CD8-positive, alpha-beta memory T cell (primary cell): ENCODE measurements around the gene AKAP9. TPM values are rescaled to one million over a fixed set of nuclear protein-coding genes. Genes with fewer than 3 reads are reported as not detected.
"Not testable (repeated sequence)": the region's sequence is repeated elsewhere in the genome, so short reads cannot be mapped to it uniquely, and the experiment has no call there.

ENCODE experiments used
- CTCF ChIA-PET: fragments of 350-600 bp; sonication (Branson Sonifier 250); formaldehyde crosslinking; loops from one replicate; lab custom pipeline; 2021; ENCODE audit warnings: antibody characterized with exemption; lab: Charles Lee
- POLR2A ChIA-PET: fragments of 350-600 bp; sonication (Branson Sonifier 250); formaldehyde crosslinking; loops from one replicate; lab custom pipeline; 2021; ENCODE audit warnings: antibody characterized with exemption; lab: Charles Lee
- DNase-seq, 5 donors: peaks; one replicate each; pipeline versions ENCODE4 v3.0.0 to v3.0.0-alpha.2; 2020 to 2022; ENCODE audit warnings: mixed read lengths in 1 of 5
- H3K27ac ChIP-seq: one replicate; pipeline ENCODE4 v1.7.0; 2013; ENCODE audit warnings: low read depth, mild to moderate bottlenecking, low read length, moderate library complexity
- H3K27me3 ChIP-seq: 2 replicates; pipeline ENCODE4 v1.7.0; 2013; ENCODE audit warnings: low read length, mild to moderate bottlenecking; ENCODE audit not compliant: insufficient read depth, poor library complexity, severe bottlenecking
- H3K36me3 ChIP-seq: 2 replicates; pipeline ENCODE4 v1.7.0; 2013; ENCODE audit warnings: mild to moderate bottlenecking, low read length, moderate library complexity; ENCODE audit not compliant: insufficient read depth
- H3K4me1 ChIP-seq: 2 replicates; pipeline ENCODE4 v1.7.0; 2013; ENCODE audit warnings: mild to moderate bottlenecking, low read length, moderate library complexity; ENCODE audit not compliant: insufficient read depth
- H3K4me3 ChIP-seq: 2 replicates; pipeline ENCODE4 v1.7.0; 2013; ENCODE audit warnings: mild to moderate bottlenecking, low read length
- H3K9me3 ChIP-seq: 2 replicates; pipeline ENCODE4 v1.7.0; 2013; ENCODE audit warnings: mild to moderate bottlenecking, low read length
- H3K27ac Mint-ChIP-seq, 8 donors: one replicate each; pipeline ENCODE4 v1.8.0; 2020 to 2021; ENCODE audit warnings: mixed read lengths in 8 of 8, mild to moderate bottlenecking in 6 of 8, inconsistent platforms in 3 of 8, moderate library complexity in 3 of 8
- H3K27me3 Mint-ChIP-seq, 2 donors: one replicate each; pipeline ENCODE4 v1.8.0; 2020 to 2021; ENCODE audit warnings: mixed read lengths in 2 of 2, mild to moderate bottlenecking in 1 of 2, moderate library complexity in 1 of 2
- H3K36me3 Mint-ChIP-seq, 3 donors: one replicate each; pipeline ENCODE4 v1.8.0; 2020 to 2021; ENCODE audit warnings: mixed read lengths in 3 of 3, inconsistent platforms in 1 of 3, mild to moderate bottlenecking in 1 of 3
- H3K4me1 Mint-ChIP-seq, 3 donors: one replicate each; pipeline ENCODE4 v1.8.0; 2020 to 2021; ENCODE audit warnings: mixed read lengths in 3 of 3, inconsistent platforms in 1 of 3, mild to moderate bottlenecking in 1 of 3
- H3K4me3 Mint-ChIP-seq, 7 donors: one replicate each; pipeline ENCODE4 v1.8.0; 2020 to 2021; ENCODE audit warnings: mixed read lengths in 7 of 7, mild to moderate bottlenecking in 6 of 7, moderate library complexity in 4 of 7, inconsistent platforms in 2 of 7
- H3K9me3 Mint-ChIP-seq, 5 donors: one replicate each; pipeline ENCODE4 v1.8.0; 2020 to 2022; ENCODE audit warnings: mixed read lengths in 5 of 5, mild to moderate bottlenecking in 3 of 5, moderate library complexity in 2 of 5, inconsistent platforms in 1 of 5
- polyA plus RNA-seq: library from polyadenylated mRNA; unstranded; fragments of 300-500 nt; fragmentation: Illumina TruSeq; gene quantifications from one replicate; pipeline ENCODE4 v1.2.3, GENCODE V29; 2021
- total RNA-seq, 2 experiments: library from RNA; stranded (reverse); gene quantifications; one replicate each; pipeline ENCODE4 v1.2.3, GENCODE V29; 2021

The AKAP9 gene
- total and polyA plus RNA-seq, 3 experiments from 2014 or later = 34.9 to 49.2 (median 40.3) TPM

DNA sequence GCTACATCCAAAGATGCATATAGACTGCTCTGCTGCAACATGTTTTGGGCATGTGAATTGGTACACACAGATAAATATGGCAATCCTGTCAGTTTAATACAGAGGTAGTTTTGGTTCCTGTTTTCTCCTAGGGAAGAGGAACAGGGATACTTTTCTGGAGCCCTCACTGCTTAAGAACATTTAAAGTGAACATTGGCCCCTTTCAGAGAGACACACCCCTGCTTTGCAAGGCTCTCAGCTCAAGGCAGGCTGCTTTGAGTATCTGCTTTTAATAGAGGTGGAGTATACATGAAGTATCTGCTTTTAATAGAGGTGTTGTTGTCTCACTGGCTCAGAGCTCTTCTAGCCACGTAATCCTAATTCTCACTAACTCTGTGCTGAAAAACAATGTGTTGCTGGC is 154.7 kb downstream of the AKAP9 start:
- H3K4me1 Mint-ChIP-seq = no peaks in the 10 kb centered on the region
- POLR2A ChIA-PET = no interaction called here
- no peaks in the 10 kb centered on the region for H3K4me1 ChIP-seq
- no peaks in the 10 kb centered on the region for H3K9me3 Mint-ChIP-seq
- peaks cover 11 to 76% (median 29%) of the 10 kb centered on the region in 3 donors for H3K36me3 Mint-ChIP-seq
- H3K27me3 Mint-ChIP-seq = no peaks in the 10 kb centered on the region
- no peak overlapping the region for H3K4me3 Mint-ChIP-seq
- peaks cover 32% of the 10 kb centered on the region for H3K36me3 ChIP-seq
- no peaks in the 10 kb centered on the region for H3K9me3 ChIP-seq
- H3K27ac Mint-ChIP-seq = peak overlapping the region in 1 of 8 donors; percentile 32
- DNase-seq = no peak
- H3K4me3 ChIP-seq = no peak overlapping the region
- H3K27ac ChIP-seq = no peak overlapping the region
- CTCF ChIA-PET = no interaction called here
- no peaks in the 10 kb centered on the region for H3K27me3 ChIP-seq

DNA sequence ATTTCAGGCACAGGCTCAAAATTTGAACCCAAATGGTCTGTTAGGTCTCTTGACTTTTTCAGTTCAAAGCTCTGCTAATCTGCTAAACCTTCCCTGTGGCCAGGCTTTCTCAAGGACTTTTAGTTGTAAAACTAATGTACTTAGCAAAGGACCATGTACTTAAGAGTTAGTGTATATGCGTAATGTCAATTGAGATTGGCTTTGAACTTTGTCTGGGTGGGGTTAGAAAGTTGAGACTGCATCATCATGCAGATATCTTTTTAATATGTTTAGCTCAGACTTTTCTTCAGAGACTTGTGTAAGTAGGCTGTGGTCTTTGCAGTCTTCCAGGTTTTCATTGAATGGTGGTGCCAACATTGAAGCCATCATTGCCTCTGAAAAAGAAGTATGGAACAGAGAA is 159.9 kb downstream of the AKAP9 start:
- peaks cover 29% of the 10 kb centered on the region for H3K36me3 ChIP-seq
- POLR2A ChIA-PET = no interaction called here

DNA sequence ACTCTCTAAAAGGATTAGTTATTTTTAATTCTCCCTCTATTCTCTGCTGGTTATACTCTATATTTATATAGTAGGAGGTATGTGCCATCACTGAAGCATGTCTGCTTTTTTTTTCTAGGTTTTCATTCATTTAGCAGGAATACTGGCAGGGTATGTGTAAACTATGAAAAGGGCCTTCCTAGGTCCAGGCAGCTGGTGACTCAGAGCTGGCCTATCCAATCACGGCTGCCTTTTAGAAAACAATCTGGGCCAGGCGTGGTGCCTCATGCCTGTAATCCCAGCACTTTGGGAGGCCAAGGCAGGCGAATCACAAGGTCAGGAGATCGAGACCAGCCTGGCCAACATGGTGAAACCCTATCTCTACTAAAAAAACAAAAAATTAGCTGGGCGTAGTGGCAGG is 162.2 kb downstream of the AKAP9 start:
- H3K4me3 ChIP-seq, H3K9me3 Mint-ChIP-seq, H3K4me1 Mint-ChIP-seq, H3K27ac Mint-ChIP-seq, POLR2A ChIA-PET, DNase-seq, H3K4me3 Mint-ChIP-seq, H3K27me3 ChIP-seq, CTCF ChIA-PET, H3K27me3 Mint-ChIP-seq, H3K9me3 ChIP-seq, H3K4me1 ChIP-seq, H3K27ac ChIP-seq: not testable (repeated sequence)
- peaks cover 6 to 77% (median 37%) of the 10 kb centered on the region in 3 donors for H3K36me3 Mint-ChIP-seq
- peaks cover 21% of the 10 kb centered on the region for H3K36me3 ChIP-seq

More for the DNA sequence above, 159.9 kb downstream of the AKAP9 start:
- CTCF ChIA-PET = no interaction called here
- peaks cover 15 to 78% (median 41%) of the 10 kb centered on the region in 3 donors for H3K36me3 Mint-ChIP-seq
- no peaks in the 10 kb centered on the region for H3K4me1 Mint-ChIP-seq
- H3K27me3 Mint-ChIP-seq = no peaks in the 10 kb centered on the region
- Histone ChIP-seq H3K4me3 (no peak overlapping the region), H3K27ac (no peak overlapping the region), H3K4me1 (no peaks in the 10 kb centered on the region), H3K9me3 (no peaks in the 10 kb centered on the region), H3K27me3 (no peaks in the 10 kb centered on the region)
- H3K4me3 Mint-ChIP-seq = no peak overlapping the region
- no peaks in the 10 kb centered on the region for H3K9me3 Mint-ChIP-seq
- no peak for DNase-seq
- peak overlapping the region in 1 of 8 donors; percentile 76 for H3K27ac Mint-ChIP-seq

DNA sequence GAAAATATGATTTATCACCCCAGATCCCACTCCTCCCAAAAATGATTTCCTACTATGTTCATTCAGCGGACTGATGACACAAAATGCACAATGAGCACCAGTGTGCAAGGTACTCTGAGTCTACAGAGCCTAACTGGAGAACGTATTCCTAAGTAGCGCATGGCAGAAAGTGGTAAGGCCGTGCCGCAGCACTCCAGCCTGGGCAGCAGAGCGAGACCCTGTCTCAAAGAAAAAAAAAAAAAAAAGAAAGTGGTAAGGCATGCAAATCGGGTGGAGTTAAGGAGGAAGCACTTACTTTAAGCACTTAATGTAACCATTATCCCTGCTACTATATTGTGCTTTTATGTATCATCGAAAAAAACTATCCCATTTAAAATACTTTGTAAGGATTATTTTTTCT is 168.2 kb downstream of the AKAP9 start:
- H3K27ac ChIP-seq = no peak overlapping the region
- POLR2A ChIA-PET = no interaction called here
- H3K27me3 Mint-ChIP-seq = no peaks in the 10 kb centered on the region
- H3K4me1 Mint-ChIP-seq = peaks cover 0 to 1% (median 0%) of the 10 kb centered on the region in 3 donors
- H3K36me3 Mint-ChIP-seq = peaks cover 0 to 76% (median 20%) of the 10 kb centered on the region in 3 donors
- no peak overlapping the region for H3K4me3 ChIP-seq
- peaks cover 13% of the 10 kb centered on the region for H3K36me3 ChIP-seq
- H3K4me3 Mint-ChIP-seq = no peak overlapping the region
- H3K27ac Mint-ChIP-seq = peak overlapping the region in 1 of 8 donors; percentile 43
- CTCF ChIA-PET = no interaction called here
- DNase-seq = no peak
- no peaks in the 10 kb centered on the region for H3K27me3 ChIP-seq
- H3K4me1 ChIP-seq = no peaks in the 10 kb centered on the region
- H3K9me3 Mint-ChIP-seq = no peaks in the 10 kb centered on the region
- H3K9me3 ChIP-seq = no peaks in the 10 kb centered on the region

DNA sequence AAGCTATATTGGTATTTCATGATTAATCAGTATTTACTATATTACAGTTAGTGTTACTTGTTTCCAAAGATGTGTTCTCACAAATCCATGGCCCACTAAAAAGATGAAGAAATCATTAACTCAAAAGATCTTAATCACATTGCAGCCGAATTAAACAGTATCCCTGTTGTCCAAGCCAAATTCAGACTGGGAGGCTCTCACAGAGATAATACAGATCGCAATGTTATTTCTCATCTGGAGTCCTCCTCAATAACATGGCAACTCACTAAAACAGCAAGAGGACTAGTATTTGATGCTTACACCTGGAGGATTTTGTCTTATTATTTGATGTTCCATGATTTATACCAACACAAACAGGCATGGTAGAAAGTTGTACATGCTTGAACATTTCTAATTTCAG is 170.2 kb downstream of the AKAP9 start:
- no peak for DNase-seq
- H3K36me3 Mint-ChIP-seq = peaks cover 0 to 69% (median 12%) of the 10 kb centered on the region in 3 donors
- CTCF ChIA-PET = no interaction called here
- Histone ChIP-seq H3K9me3 (no peaks in the 10 kb centered on the region), H3K4me1 (no peaks in the 10 kb centered on the region), H3K27ac (no peak overlapping the region), H3K4me3 (no peak overlapping the region), H3K27me3 (no peaks in the 10 kb centered on the region), H3K36me3 (peaks cover 4% of the 10 kb centered on the region)
- H3K9me3 Mint-ChIP-seq = no peaks in the 10 kb centered on the region
- POLR2A ChIA-PET = no interaction called here
- no peaks in the 10 kb centered on the region for H3K27me3 Mint-ChIP-seq
- peak overlapping the region in 1 of 8 donors; percentile 26 for H3K27ac Mint-ChIP-seq
- no peak overlapping the region for H3K4me3 Mint-ChIP-seq
- peaks cover 0 to 1% (median 0%) of the 10 kb centered on the region in 3 donors for H3K4me1 Mint-ChIP-seq

DNA sequence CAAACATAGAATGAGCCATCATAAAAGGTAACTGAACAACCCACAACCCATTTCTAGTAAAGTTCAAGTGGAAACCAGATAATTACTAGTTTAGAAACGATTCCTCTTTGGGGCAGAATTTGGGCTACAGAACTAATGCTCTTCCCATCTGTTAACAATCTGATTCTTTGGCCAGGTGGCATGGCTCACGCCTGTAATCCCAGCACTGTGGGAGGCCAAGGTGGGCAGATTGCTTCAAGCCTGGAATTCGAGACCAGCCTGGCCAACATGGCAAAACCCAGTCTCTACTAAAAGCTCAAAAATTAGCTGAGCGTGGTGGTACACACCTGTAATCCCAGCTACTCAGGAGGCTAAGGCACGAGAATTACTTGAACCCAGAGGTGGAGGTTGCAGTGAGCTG is 175.2 kb downstream of the AKAP9 start:
- H3K27me3 Mint-ChIP-seq = no peaks in the 10 kb centered on the region
- ChIA-PET POLR2A (no interaction called here), CTCF (no interaction called here)
- no peaks in the 10 kb centered on the region for H3K36me3 ChIP-seq
- H3K4me3 Mint-ChIP-seq = no peak overlapping the region
- H3K9me3 ChIP-seq = no peaks in the 10 kb centered on the region
- peaks cover 5 to 52% (median 14%) of the 10 kb centered on the region in 3 donors for H3K36me3 Mint-ChIP-seq
- no peak overlapping the region for H3K27ac ChIP-seq
- H3K27ac Mint-ChIP-seq = no peak overlapping the region
- H3K9me3 Mint-ChIP-seq = no peaks in the 10 kb centered on the region
- no peaks in the 10 kb centered on the region for H3K4me1 ChIP-seq
- no peak for DNase-seq
- H3K27me3 ChIP-seq = no peaks in the 10 kb centered on the region
- peaks cover 2 to 13% (median 2%) of the 10 kb centered on the region in 3 donors for H3K4me1 Mint-ChIP-seq
- H3K4me3 ChIP-seq = no peak overlapping the region

DNA sequence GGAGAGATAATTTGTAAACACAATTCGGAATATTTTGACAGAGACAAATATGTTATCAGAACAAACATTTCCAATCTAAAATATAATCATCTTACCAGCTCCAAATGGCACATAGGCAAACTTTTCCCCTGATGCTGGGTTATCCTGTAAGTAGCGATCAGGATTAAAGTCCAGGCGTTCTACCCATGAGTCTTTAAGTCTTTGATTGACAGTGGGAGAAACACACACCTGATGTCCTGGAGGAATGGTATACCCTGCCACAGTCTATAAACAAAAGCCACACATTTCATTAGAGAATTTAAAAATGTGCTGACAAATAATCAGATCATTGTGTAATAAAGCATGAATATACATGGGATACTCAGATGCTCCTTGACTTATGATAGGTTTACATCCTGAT is 176.3 kb downstream of the AKAP9 start:
- no peak overlapping the region for H3K4me3 Mint-ChIP-seq
- H3K27ac Mint-ChIP-seq = no peak overlapping the region
- Histone ChIP-seq H3K4me3 (no peak overlapping the region), H3K36me3 (peaks cover under 1% of the 10 kb centered on the region), H3K9me3 (no peaks in the 10 kb centered on the region), H3K27me3 (no peaks in the 10 kb centered on the region), H3K4me1 (no peaks in the 10 kb centered on the region), H3K27ac (no peak overlapping the region)
- DNase-seq = no peak
- H3K27me3 Mint-ChIP-seq = no peaks in the 10 kb centered on the region
- H3K4me1 Mint-ChIP-seq = peaks cover 2 to 14% (median 2%) of the 10 kb centered on the region in 3 donors
- H3K9me3 Mint-ChIP-seq = no peaks in the 10 kb centered on the region
- ChIA-PET POLR2A (no interaction called here), CTCF (no interaction called here)
- peaks cover 14 to 53% (median 19%) of the 10 kb centered on the region in 3 donors for H3K36me3 Mint-ChIP-seq

DNA sequence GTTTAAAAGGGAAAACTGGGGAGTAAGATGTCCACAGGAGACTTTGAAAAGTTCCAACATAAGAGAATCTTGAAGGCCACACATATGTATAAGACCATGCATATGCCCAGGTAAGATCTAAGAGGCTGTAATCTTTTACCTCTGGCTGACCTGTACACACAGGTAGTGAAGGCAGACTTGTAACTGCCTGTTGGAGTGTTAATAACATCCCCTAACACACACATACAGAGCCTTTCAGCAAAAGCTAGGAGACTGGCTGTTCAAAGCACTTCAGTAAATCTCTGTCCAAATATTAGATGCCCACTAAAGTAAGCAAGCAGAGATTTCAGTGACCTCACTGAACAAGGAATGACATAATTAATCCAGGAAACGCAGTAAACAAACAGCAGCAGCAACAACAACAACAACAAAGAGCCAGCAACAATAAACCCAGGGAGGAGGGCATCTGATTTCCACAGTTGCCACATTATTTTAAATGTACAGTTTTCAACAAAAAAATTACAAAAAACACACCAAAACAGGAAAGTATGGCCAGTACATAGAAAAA is 178.6 kb downstream of the AKAP9 start:
- Histone ChIP-seq H3K36me3 (peaks cover 13% of the 10 kb centered on the region), H3K4me3 (no peak overlapping the region), H3K4me1 (no peaks in the 10 kb centered on the region), H3K27me3 (no peaks in the 10 kb centered on the region), H3K27ac (no peak overlapping the region), H3K9me3 (no peaks in the 10 kb centered on the region)
- CTCF ChIA-PET = no interaction called here
- POLR2A ChIA-PET = no interaction called here
- H3K36me3 Mint-ChIP-seq = peaks cover 21 to 61% (median 30%) of the 10 kb centered on the region in 3 donors
- no peak overlapping the region for H3K27ac Mint-ChIP-seq
- H3K27me3 Mint-ChIP-seq = no peaks in the 10 kb centered on the region
- DNase-seq = no peak
- no peaks in the 10 kb centered on the region for H3K9me3 Mint-ChIP-seq
- H3K4me1 Mint-ChIP-seq = peaks cover 2 to 17% (median 2%) of the 10 kb centered on the region in 3 donors
- H3K4me3 Mint-ChIP-seq = no peak overlapping the region
